ENCODE results near the gene TRIM28.

GRCh38 chr19:58544591-58545285 is 874 bp downstream of the TRIM28 start:
- TF ChIP-seq POLR2A (IDR thresholded peaks at IDR 0.05) (no peak), CTCF (IDR thresholded peaks at IDR 0.05) (no peak)

All from adrenal gland (tissue), 5 donors.